K562 (cell line): ENCODE results near the gene MMP24OS. TPM values are rescaled to one million over a fixed set of nuclear protein-coding genes. Genes with fewer than 3 reads are reported as not detected.

Experiments used
- DMBX1 ChIP-seq: fragments of 250-450 bp; sonication (Bioruptor Pico); IDR thresholded peaks from 2 replicates; pipeline ENCODE4 v1.8.0; 2022; ENCODE audit warnings: inconsistent platforms, mild to moderate bottlenecking, moderate library complexity, borderline replicate concordance
- FOSL1 ChIP-seq: fragments of 200-800 bp; sonication (Bioruptor generic); conservative IDR thresholded peaks from 2 replicates; pipeline ENCODE4 v1.6.1; 2016; ENCODE audit warnings: missing genetic modification characterization, missing compliant biosample characterization
- HOMEZ ChIP-seq: fragments of 250-450 bp; sonication (Bioruptor Pico); IDR thresholded peaks from 2 replicates; pipeline ENCODE4 v1.4.0; 2020; ENCODE audit warnings: mild to moderate bottlenecking, moderate library complexity
- JUN ChIP-seq, 2 experiments: sonication (generic) in 1 of 2; formaldehyde crosslinking in 1 of 2; IDR thresholded peaks; 2 replicates each; pipeline versions ENCODE4 v1.6.1 to v1.8.0; 2012 to 2022; ENCODE audit warnings: borderline replicate concordance in 2 of 2, mild to moderate bottlenecking in 2 of 2, improper control_type of control experiment in 1 of 2, low read depth in 1 of 2, low read length in 1 of 2, missing genetic modification reagents in 1 of 2
- KDM4B ChIP-seq, 2 experiments: fragments of 450-650 bp in 1 of 2; sonication (generic) in 1 of 2; IDR thresholded peaks; 2 replicates each; pipeline ENCODE4 v1.6.1; 2016 to 2017; ENCODE audit warnings: borderline replicate concordance in 2 of 2, antibody characterized with exemption in 1 of 2, low read depth in 1 of 2, mild to moderate bottlenecking in 1 of 2
- LEF1 ChIP-seq: fragments of 450-650 bp; IDR thresholded peaks from 2 replicates; pipeline ENCODE4 v1.6.1; 2016; ENCODE audit warnings: mild to moderate bottlenecking
- NFE2 ChIP-seq: IDR thresholded peaks from 2 replicates; pipeline ENCODE4 v1.6.1; 2014; ENCODE audit warnings: antibody characterized with exemption, low read depth
- PHF20 ChIP-seq: fragments of 450-650 bp; IDR thresholded peaks from 2 replicates; pipeline ENCODE4 v1.6.1; 2018; ENCODE audit not compliant: partially characterized antibody
- RAD51 ChIP-seq: fragments of 450-650 bp; IDR thresholded peaks from 2 replicates; pipeline ENCODE4 v1.7.1; 2016; ENCODE audit warnings: low read depth, mild to moderate bottlenecking, borderline replicate concordance
- SMARCA4 ChIP-seq: fragments of 450-650 bp; IDR thresholded peaks from 2 replicates; pipeline ENCODE4 v1.6.1; 2016
- SMARCE1 ChIP-seq: fragments of 450-650 bp; IDR thresholded peaks from 2 replicates; pipeline ENCODE4 v1.7.1; 2016; ENCODE audit warnings: mild to moderate bottlenecking
- SPI1 ChIP-seq: IDR thresholded peaks from 2 replicates; pipeline ENCODE4 v1.6.1; 2011; ENCODE audit warnings: low read depth, low read length, control low read depth, borderline replicate concordance
- TFAP4 ChIP-seq: sonication (generic); formaldehyde crosslinking; IDR thresholded peaks from 2 replicates; pipeline ENCODE4 v1.8.0; 2022; ENCODE audit warnings: missing genetic modification reagents, mild to moderate bottlenecking, moderate library complexity, borderline replicate concordance
- TOE1 ChIP-seq, 2 experiments: fragments of 450-650 bp in 1 of 2; sonication (generic) in 1 of 2; formaldehyde crosslinking in 1 of 2; IDR thresholded peaks; 2 replicates each; pipeline versions ENCODE4 v1.7.1 to v1.8.0; 2016 to 2022; ENCODE audit warnings: borderline replicate concordance in 2 of 2, mild to moderate bottlenecking in 2 of 2, antibody characterized with exemption in 1 of 2, inconsistent platforms in 1 of 2, low read depth in 1 of 2, missing genetic modification reagents in 1 of 2, moderate library complexity in 1 of 2
- VEZF1 ChIP-seq: fragments of 200-800 bp; sonication (Bioruptor generic); IDR thresholded peaks from 2 replicates; pipeline ENCODE4 v1.6.1; 2017; ENCODE audit warnings: missing genetic modification characterization, missing compliant biosample characterization
- ZFP1 ChIP-seq: fragments of 450-650 bp; formaldehyde crosslinking; IDR thresholded peaks from 2 replicates; pipeline ENCODE4 v1.4.0; 2020; ENCODE audit warnings: mild to moderate bottlenecking, mixed read lengths
- ZNF174 ChIP-seq: fragments of 250-450 bp; sonication (Bioruptor Pico); IDR thresholded peaks from 2 replicates; pipeline ENCODE4 v1.4.0; 2020; ENCODE audit warnings: mild to moderate bottlenecking
- ZNF408 ChIP-seq: fragments of 250-450 bp; sonication (Bioruptor Pico); IDR thresholded peaks from 2 replicates; pipeline ENCODE4 v1.4.0; 2020; ENCODE audit warnings: low read depth, mild to moderate bottlenecking, moderate library complexity
- ZNF644 ChIP-seq: fragments of 200-800 bp; sonication (Bioruptor generic); IDR thresholded peaks from 2 replicates; pipeline ENCODE4 v1.6.1; 2016; ENCODE audit warnings: low read depth, missing genetic modification characterization, missing compliant biosample characterization
- polyA plus RNA-seq, 8 experiments: library from polyadenylated mRNA; depleted of rRNA in 4 of 8; stranded (reverse) in 5 of 8; unstranded in 3 of 8; fragments of >200 nt; fragmentation: Nextera tagmentation in 2 of 8; fragmentation: Illumina TruSeq in 1 of 8; extraction: Ambion mirVana in 2 of 8; extraction: Trizol in 1 of 8; gene quantifications; 2 replicates each; pipeline versions ENCODE4 v1.2.1 to v1.2.3, GENCODE V29; 2011 to 2014; ENCODE audit warnings: inconsistent platforms in 1 of 8, missing spikeins in 1 of 8
- total RNA-seq, 7 experiments: library from RNA; depleted of rRNA in 6 of 7; stranded (reverse); fragments of >200 nt in 6 of 7; fragmentation: Illumina TruSeq in 2 of 7; extraction: Trizol in 2 of 7; gene quantifications; 2 replicates each; pipeline versions ENCODE4 v1.2.1 to v1.2.3, GENCODE V29; 2011 to 2021; ENCODE audit warnings: low replicate concordance in 1 of 7

Gene MMP24OS
- total and polyA plus RNA-seq, 9 of the 15 experiments (the other 6 are each of a cell fraction or from before 2014, with no cell fraction given) = 0.92 to 41.5 (median 11.4) TPM

DNA sequence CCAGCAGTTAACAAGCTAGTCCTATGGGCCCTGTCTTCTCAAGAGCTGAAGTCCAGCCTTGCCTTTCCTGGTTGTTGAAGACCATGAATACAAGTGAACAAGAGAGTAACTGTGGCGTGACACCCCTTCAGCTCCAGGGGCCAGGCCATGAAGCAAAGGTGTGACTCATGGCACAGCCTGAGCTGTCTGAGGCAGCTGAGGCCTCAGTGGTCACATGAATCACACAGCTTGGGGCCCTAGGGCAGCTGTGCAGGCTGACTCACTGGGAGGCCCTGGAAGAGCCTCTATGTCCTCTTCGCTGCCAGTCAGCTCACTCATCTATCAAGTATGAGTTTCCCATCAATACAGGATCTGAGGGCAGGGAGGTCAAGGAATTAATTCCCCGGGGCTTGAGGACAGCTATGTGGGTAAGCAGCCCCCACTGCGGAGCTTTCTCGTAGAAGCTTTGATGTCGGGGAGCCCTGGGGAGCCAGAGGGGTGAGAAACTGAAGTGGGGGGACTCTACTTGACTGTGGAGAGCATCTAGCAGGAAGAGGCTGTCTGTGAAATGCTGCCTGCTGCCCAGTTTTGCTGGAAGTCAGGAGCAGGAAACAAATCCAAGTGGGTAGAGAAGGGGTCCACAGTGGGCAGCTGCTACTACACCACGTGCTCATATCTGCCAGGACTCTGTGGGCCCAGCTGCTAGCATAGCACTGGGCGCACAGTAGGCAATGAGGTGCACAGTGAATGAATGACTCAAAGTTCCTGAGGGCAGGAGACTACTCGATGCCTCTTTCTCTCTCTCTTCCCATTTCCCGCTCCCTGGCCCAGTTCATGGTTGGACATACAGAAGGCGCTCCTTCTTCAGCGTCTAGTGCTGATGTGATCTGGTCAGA lies 28.0 kb upstream of the MMP24OS start (continued):
- 0 out of 2 replicates have a peak, but pooled peaks have one; percentile 57 for TF ChIP-seq DMBX1
- TF ChIP-seq SMARCE1 = peak; percentile 71; the same call in 1 of the 2 replicates
- TF ChIP-seq SMARCA4 = peak; percentile 75
- peak; percentile 98 for TF ChIP-seq TFAP4
- TF ChIP-seq ZFP1 (CRISPR knock-in tag) = no peak
- no peak for TF ChIP-seq ZNF174 (CRISPR knock-in tag)
- peak; percentile 92 for TF ChIP-seq JUN (IDR thresholded peaks at IDR 0.05; ENCODE audit: borderline replicate concordance, low read depth, low read length)
- TF ChIP-seq JUN (CRISPR knock-in tag; IDR thresholded peaks at IDR 0.05; ENCODE audit: borderline replicate concordance) = no peak
- TF ChIP-seq VEZF1 (CRISPR knock-in tag) = peak; percentile 45
- TF ChIP-seq ZNF408 (CRISPR knock-in tag) = no peak
- TF ChIP-seq ZNF644 (tag) = no peak
- TF ChIP-seq HOMEZ = no peak
- no peak for TF ChIP-seq SPI1
- peak; percentile 99 for TF ChIP-seq FOSL1 (tag)
- no peak for TF ChIP-seq RAD51
- 0 out of 2 replicates have a peak, but pooled peaks have one; percentile 33 for TF ChIP-seq LEF1
- TF ChIP-seq NFE2 = peak; percentile 42; the same call in 1 of the 2 replicates
- TF ChIP-seq KDM4B (IDR thresholded peaks at IDR 0.05; ENCODE audit: borderline replicate concordance in 2 of 2, low read depth in 1 of 2) = no peak
- no peak for TF ChIP-seq PHF20
- TF ChIP-seq TOE1 (IDR thresholded peaks at IDR 0.05; ENCODE audit: borderline replicate concordance) = peak; percentile 62
- TF ChIP-seq TOE1 (CRISPR knock-in tag; IDR thresholded peaks at IDR 0.05; ENCODE audit: borderline replicate concordance, low read depth) = no peak
